HCT116 (cell line): ENCODE measurements around the gene ACTRT1. TPM values are rescaled to one million over a fixed set of nuclear protein-coding genes. Genes with fewer than 3 reads are reported as not detected.

ENCODE experiments used
- ATAC-seq: fragments of 200-7000 bp; cut with Tn5 transposase; 2 replicates; pipeline ENCODE4 v1.9.1; 2020; ENCODE audit warnings: mild to moderate bottlenecking, moderate library complexity
- BruUV-seq: library from RNA; stranded (reverse); fragments of 400-500 nt; replicated peaks from 2 replicates; lab custom pipeline; 2021; lab: Mats Ljungman, UMichigan
- CTCF ChIA-PET: fragments of 300-600 bp; sonication (Branson Sonifier 250); formaldehyde crosslinking; loops from one replicate; lab custom pipeline; 2021; ENCODE audit warnings: antibody characterized with exemption; lab: Charles Lee
- POLR2A ChIA-PET: fragments of 300-600, 350-600 bp; sonication (Branson Sonifier 250); formaldehyde crosslinking; loops from one replicate; lab custom pipeline; 2021; ENCODE audit warnings: antibody characterized with exemption; lab: Charles Lee
- RAD21 ChIA-PET, 2 experiments: fragments of 300-600 bp; sonication (Branson Sonifier 250); formaldehyde crosslinking; loops; one replicate each; lab custom pipeline; 2023; ENCODE audit warnings: low total read pairs in 2 of 2; ENCODE audit not compliant: uncharacterized antibody in 2 of 2, unreplicated experiment in 2 of 2, low non-redundant PET in 1 of 2; lab: Charles Lee
- DNase-seq: peaks from one replicate; pipeline ENCODE4 v3.0.0-alpha.2; 2010; ENCODE audit warnings: low read depth, low spot score
- H2AFZ ChIP-seq: fragments of 200-600 bp; shearing (Covaris generic), sonication (generic); 2 replicates; pipeline ENCODE4 v1.6.1; 2017; ENCODE audit warnings: low read depth, mixed run types, mixed read lengths, antibody characterized with exemption, low read length; ENCODE audit not compliant: poor library complexity, severe bottlenecking
- H3K27ac ChIP-seq: 2 replicates; pipeline ENCODE4 v1.5.1; 2012; ENCODE audit warnings: low read depth, low read length
- H3K27me3 ChIP-seq: fragments of 200-600 bp; sonication (generic); 2 replicates; pipeline ENCODE4 v1.6.1; 2016; ENCODE audit warnings: mixed run types, low read length, mixed read lengths; ENCODE audit not compliant: insufficient read depth
- H3K36me3 ChIP-seq, 2 experiments: fragments of 200-500 bp in 1 of 2; fragments of 200-600 bp in 1 of 2; sonication (Bioruptor generic) in 1 of 2; sonication (generic) in 1 of 2; 2 replicates each; pipeline versions ENCODE4 v1.5.1 to v1.6.1; 2014 to 2016; ENCODE audit warnings: low read length in 2 of 2, inconsistent platforms in 1 of 2, mixed read lengths in 1 of 2, mixed run types in 1 of 2; ENCODE audit not compliant: insufficient read depth in 2 of 2, control insufficient read depth in 1 of 2
- H3K4me1 ChIP-seq, 2 experiments: fragments of 200-600 bp in 1 of 2; sonication (generic) in 1 of 2; 2 replicates each; pipeline versions ENCODE4 v1.5.1 to v1.6.1; 2012 to 2017; ENCODE audit warnings: low read length in 2 of 2, inconsistent platforms in 1 of 2, mild to moderate bottlenecking in 1 of 2, mixed read lengths in 1 of 2, mixed run types in 1 of 2, moderate library complexity in 1 of 2; ENCODE audit not compliant: insufficient read depth in 2 of 2, control insufficient read depth in 1 of 2
- H3K4me2 ChIP-seq: fragments of 200-600 bp; sonication (generic); 2 replicates; pipeline ENCODE4 v1.6.1; 2017; ENCODE audit warnings: mixed run types, low read length, mixed read lengths
- H3K4me3 ChIP-seq, 2 experiments: fragments of 200-600 bp in 1 of 2; sonication (generic) in 1 of 2; replicated peaks in 1 of 2; 2 replicates each; pipeline ENCODE4 v1.5.1; 2011 to 2016; ENCODE audit warnings: low read length in 2 of 2, control low read depth in 1 of 2, low read depth in 1 of 2, mild to moderate bottlenecking in 1 of 2, mixed read lengths in 1 of 2, mixed run types in 1 of 2
- H3K79me2 ChIP-seq: fragments of 200-600 bp; sonication (generic); 2 replicates; pipeline ENCODE4 v1.6.1; 2017; ENCODE audit warnings: mild to moderate bottlenecking, mixed run types, low read length, moderate library complexity, mixed read lengths; ENCODE audit not compliant: insufficient read depth
- H3K9ac ChIP-seq: fragments of 200-600 bp; sonication (generic); 2 replicates; pipeline ENCODE4 v1.6.1; 2016; ENCODE audit warnings: low read length, mixed read lengths
- H3K9me2 ChIP-seq: fragments of 200-600 bp; sonication (generic), shearing (Covaris generic); 2 replicates; pipeline ENCODE4 v1.6.1; 2017; ENCODE audit warnings: mixed run types, mild to moderate bottlenecking, moderate library complexity; ENCODE audit not compliant: insufficient read depth
- H3K9me3 ChIP-seq, 2 experiments: fragments of 200-500 bp in 1 of 2; fragments of 200-600 bp in 1 of 2; sonication (Bioruptor generic) in 1 of 2; sonication (generic) in 1 of 2; 2 replicates each; pipeline ENCODE4 v1.6.1; 2014 to 2017; ENCODE audit warnings: low read length in 2 of 2, mixed read lengths in 2 of 2, inconsistent platforms in 1 of 2, low read depth in 1 of 2, mild to moderate bottlenecking in 1 of 2, mixed run types in 1 of 2, moderate library complexity in 1 of 2; ENCODE audit not compliant: control insufficient read depth in 1 of 2, insufficient read depth in 1 of 2
- H4K20me1 ChIP-seq: fragments of 200-600 bp; sonication (generic), shearing (Covaris generic); 2 replicates; pipeline ENCODE4 v1.6.1; 2017; ENCODE audit warnings: mixed run types, mild to moderate bottlenecking, moderate library complexity; ENCODE audit not compliant: insufficient read depth
- CBX3 ChIP-seq: IDR thresholded peaks from 2 replicates; pipeline ENCODE4 v1.6.1; 2012; ENCODE audit warnings: low read depth
- CEBPB ChIP-seq: IDR thresholded peaks from 2 replicates; pipeline ENCODE4 v1.6.1; 2012; ENCODE audit warnings: low read depth
- EZH2phosphoT487 ChIP-seq: fragments of 200-600 bp; IDR thresholded peaks from 2 replicates; pipeline ENCODE4 v1.6.1; 2018; ENCODE audit warnings: antibody characterized with exemption, borderline replicate concordance
- FOSL1 ChIP-seq: IDR thresholded peaks from 2 replicates; pipeline ENCODE4 v1.6.1; 2012; ENCODE audit warnings: low read depth
- JUND ChIP-seq: IDR thresholded peaks from 2 replicates; pipeline ENCODE4 v1.6.1; 2012
- POLR2A ChIP-seq: IDR thresholded peaks from 2 replicates; pipeline ENCODE4 v1.7.0; 2011; ENCODE audit warnings: borderline replicate concordance; ENCODE audit not compliant: insufficient read depth, insufficient read length; ENCODE audit errors: extremely low read depth
- RAD21 ChIP-seq: IDR thresholded peaks from 2 replicates; pipeline ENCODE4 v1.6.1; 2012; ENCODE audit warnings: low read depth, mild to moderate bottlenecking
- SP1 ChIP-seq: IDR thresholded peaks from 2 replicates; pipeline ENCODE4 v1.6.1; 2012; ENCODE audit warnings: low read depth
- YY1 ChIP-seq: IDR thresholded peaks from 2 replicates; pipeline ENCODE4 v1.6.1; 2011; ENCODE audit warnings: low read length, low read depth, moderate library complexity, mild to moderate bottlenecking; ENCODE audit not compliant: insufficient replicate concordance; ENCODE audit errors: extremely low read depth
- ZFX ChIP-seq: fragments of 450-650 bp; IDR thresholded peaks from 2 replicates; pipeline ENCODE4 v1.6.1; 2017
- ZNF274 ChIP-seq: fragments of 200-500 bp; sonication (Bioruptor generic); IDR thresholded peaks from 2 replicates; pipeline ENCODE4 v1.6.1; 2014; ENCODE audit warnings: mild to moderate bottlenecking, low read depth, low read length, inconsistent platforms
- intact Hi-C: fragments of 100-400 bp; cut with micrococcal nuclease; formaldehyde crosslinking; loops from 2 replicates; pipeline ENCODE4 v1.10.0; 2022
- total RNA-seq: library from RNA; stranded (reverse); gene quantifications from one replicate; pipeline ENCODE4 v1.2.1, GENCODE V29; 2021; ENCODE audit not compliant: unreplicated experiment
- TF ChIP-seq, protein P1 (sequence below): IDR thresholded peaks from 2 replicates; pipeline ENCODE4 v1.6.1; 2012; ENCODE audit warnings: low read depth

ACTRT1 gene
- total RNA-seq, 1 experiment from 2014 or later, result not detected

DNA sequence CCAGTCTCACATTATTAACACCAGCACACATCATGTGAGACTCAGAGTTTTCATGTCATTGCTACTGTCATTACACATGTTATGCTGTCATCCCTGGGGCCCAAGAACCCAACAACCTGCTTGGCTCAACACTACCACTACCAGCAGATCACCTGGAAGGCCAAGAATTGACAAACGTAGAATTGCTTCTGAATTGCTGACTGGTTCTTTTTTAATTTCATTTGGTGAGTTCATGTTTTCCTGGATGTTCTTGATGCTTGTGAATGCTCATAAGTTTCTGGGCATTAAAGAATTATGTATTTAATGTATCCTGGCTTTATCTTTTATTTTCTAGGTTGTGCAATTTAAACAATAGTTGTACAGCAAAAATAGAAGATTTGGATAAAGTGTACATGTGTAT is 40.2 kb downstream of the ACTRT1 start:
- Histone ChIP-seq H3K9me3 (no peaks in the 10 kb centered on the region), H3K9me2 (no peaks in the 10 kb centered on the region), H3K4me3 (no peak overlapping the region), H2AFZ (no peak overlapping the region), H3K9ac (no peak overlapping the region), H4K20me1 (no peaks in the 10 kb centered on the region), H3K27ac (no peak overlapping the region), H3K36me3 (no peaks in the 10 kb centered on the region), H3K4me2 (no peak overlapping the region), H3K27me3 (no peaks in the 10 kb centered on the region), H3K79me2 (no peaks in the 10 kb centered on the region), H3K4me1 (no peaks in the 10 kb centered on the region)
- intact Hi-C loops, result no loop called here
- no peak for DNase-seq
- ATAC-seq, result no peak
- POLR2A ChIA-PET, result no interaction called here
- BruUV-seq, result no TSS peak
- CTCF ChIA-PET, result no interaction called here
- RAD21 ChIA-PET, result no interaction called here
- TF ChIP-seq EZH2phosphoT487 (no peak), CEBPB (no peak), SP1 (no peak), CBX3 (no peak), ZFX (no peak), FOSL1 (no peak), ZNF274 (no peak), JUND (no peak), RAD21 (no peak), YY1 (no peak), POLR2A (no peak)
- TF ChIP-seq, protein P1, sequence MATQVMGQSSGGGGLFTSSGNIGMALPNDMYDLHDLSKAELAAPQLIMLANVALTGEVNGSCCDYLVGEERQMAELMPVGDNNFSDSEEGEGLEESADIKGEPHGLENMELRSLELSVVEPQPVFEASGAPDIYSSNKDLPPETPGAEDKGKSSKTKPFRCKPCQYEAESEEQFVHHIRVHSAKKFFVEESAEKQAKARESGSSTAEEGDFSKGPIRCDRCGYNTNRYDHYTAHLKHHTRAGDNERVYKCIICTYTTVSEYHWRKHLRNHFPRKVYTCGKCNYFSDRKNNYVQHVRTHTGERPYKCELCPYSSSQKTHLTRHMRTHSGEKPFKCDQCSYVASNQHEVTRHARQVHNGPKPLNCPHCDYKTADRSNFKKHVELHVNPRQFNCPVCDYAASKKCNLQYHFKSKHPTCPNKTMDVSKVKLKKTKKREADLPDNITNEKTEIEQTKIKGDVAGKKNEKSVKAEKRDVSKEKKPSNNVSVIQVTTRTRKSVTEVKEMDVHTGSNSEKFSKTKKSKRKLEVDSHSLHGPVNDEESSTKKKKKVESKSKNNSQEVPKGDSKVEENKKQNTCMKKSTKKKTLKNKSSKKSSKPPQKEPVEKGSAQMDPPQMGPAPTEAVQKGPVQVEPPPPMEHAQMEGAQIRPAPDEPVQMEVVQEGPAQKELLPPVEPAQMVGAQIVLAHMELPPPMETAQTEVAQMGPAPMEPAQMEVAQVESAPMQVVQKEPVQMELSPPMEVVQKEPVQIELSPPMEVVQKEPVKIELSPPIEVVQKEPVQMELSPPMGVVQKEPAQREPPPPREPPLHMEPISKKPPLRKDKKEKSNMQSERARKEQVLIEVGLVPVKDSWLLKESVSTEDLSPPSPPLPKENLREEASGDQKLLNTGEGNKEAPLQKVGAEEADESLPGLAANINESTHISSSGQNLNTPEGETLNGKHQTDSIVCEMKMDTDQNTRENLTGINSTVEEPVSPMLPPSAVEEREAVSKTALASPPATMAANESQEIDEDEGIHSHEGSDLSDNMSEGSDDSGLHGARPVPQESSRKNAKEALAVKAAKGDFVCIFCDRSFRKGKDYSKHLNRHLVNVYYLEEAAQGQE, result no peak
